Lower lobe of right lung (tissue), 2 donors: ENCODE results near the gene ZNF467. TPM values are rescaled to one million over a fixed set of nuclear protein-coding genes. Genes with fewer than 3 reads are reported as not detected.

Experiments
- ATAC-seq, 2 donors: fragments of 200-7000 bp; cut with Tn5 transposase; one replicate each; pipeline ENCODE4 v1.9.1; 2020 to 2022; ENCODE audit warnings: mild to moderate bottlenecking in 2 of 2, moderate library complexity in 2 of 2
- DNase-seq: peaks from one replicate; pipeline ENCODE4 v3.0.0-alpha.2; 2020
- H3K27ac ChIP-seq: fragments of 200-600 bp; one replicate; pipeline ENCODE4 v1.8.0; 2022
- H3K27me3 ChIP-seq: fragments of 200-600 bp; one replicate; pipeline ENCODE4 v1.8.0; 2022; ENCODE audit warnings: low read depth
- H3K36me3 ChIP-seq: fragments of 200-600 bp; one replicate; pipeline ENCODE4 v1.8.0; 2022; ENCODE audit warnings: mild to moderate bottlenecking
- H3K4me1 ChIP-seq: fragments of 200-600 bp; one replicate; pipeline ENCODE4 v1.8.0; 2022
- H3K4me3 ChIP-seq: fragments of 200-600 bp; one replicate; pipeline ENCODE4 v1.8.0; 2022; ENCODE audit warnings: mild to moderate bottlenecking
- H3K9me3 ChIP-seq: fragments of 200-600 bp; one replicate; pipeline ENCODE4 v1.8.0; 2022
- intact Hi-C: fragments of 100-400 bp; cut with DNase I; formaldehyde crosslinking; loops from one replicate; pipeline ENCODE4 v1.11.0; 2022
- total RNA-seq: library from RNA; stranded (reverse); fragmentation: NEBNext Ultra II Directional; extraction: Animal tissue kit (Norgen Biotek cat#: 25700); gene quantifications from one replicate; pipeline ENCODE4 v1.2.1, GENCODE V29; 2021
- TF ChIP-seq, protein P1 (sequence below): fragments of 200-600 bp; IDR thresholded peaks from one replicate; pipeline ENCODE4 v1.8.0; 2022; ENCODE audit warnings: antibody characterized with exemption, mild to moderate bottlenecking
- donor health status: DM: no; HTN: yes; CAD: no; lungs with severe emphysema.

ZNF467 gene
- total RNA-seq, 1 donor from 2014 or later: 23.0 TPM

DNA sequence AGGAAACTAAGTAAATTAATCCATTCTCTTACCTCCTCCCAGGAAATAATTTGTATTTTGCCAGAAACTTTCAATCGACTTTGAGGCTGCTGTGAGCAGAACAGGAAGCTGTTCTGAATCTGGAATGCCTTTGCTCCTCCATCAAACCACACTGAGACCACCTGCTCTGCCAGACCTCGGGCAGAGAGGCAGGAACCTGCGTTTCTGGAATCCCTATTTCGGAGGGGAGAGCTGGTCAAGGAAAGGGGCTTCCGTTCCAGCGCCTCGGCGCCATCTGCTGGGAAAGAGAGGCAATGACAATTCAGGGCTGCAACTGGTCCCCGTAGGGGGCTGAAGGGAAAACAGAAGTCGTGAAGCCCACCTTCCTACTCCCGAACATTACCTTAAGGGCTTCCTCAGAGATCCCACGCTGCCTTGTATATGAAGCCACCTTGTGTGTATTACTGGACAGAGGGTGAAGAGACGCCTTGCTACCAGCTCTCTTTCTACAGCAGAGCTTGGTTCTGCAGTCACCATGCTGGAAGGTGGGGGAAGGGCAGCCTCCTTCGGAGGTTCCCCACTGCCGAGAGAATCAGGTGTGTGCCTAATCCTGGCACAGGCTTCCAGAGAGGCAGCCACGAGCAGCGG, 31.2 kb downstream of the ZNF467 start:
- DNase-seq (peak; percentile 74), ATAC-seq (peak; percentile 70 to 89)
- Histone ChIP-seq H3K9me3 (no peaks in the 10 kb centered on the region), H3K27ac (no peak overlapping the region), H3K36me3 (no peaks in the 10 kb centered on the region), H3K4me3 (peak overlapping the region; percentile 41), H3K4me1 (peaks cover 12% of the 10 kb centered on the region), H3K27me3 (peaks cover 5% of the 10 kb centered on the region)
- TF ChIP-seq, protein P1, sequence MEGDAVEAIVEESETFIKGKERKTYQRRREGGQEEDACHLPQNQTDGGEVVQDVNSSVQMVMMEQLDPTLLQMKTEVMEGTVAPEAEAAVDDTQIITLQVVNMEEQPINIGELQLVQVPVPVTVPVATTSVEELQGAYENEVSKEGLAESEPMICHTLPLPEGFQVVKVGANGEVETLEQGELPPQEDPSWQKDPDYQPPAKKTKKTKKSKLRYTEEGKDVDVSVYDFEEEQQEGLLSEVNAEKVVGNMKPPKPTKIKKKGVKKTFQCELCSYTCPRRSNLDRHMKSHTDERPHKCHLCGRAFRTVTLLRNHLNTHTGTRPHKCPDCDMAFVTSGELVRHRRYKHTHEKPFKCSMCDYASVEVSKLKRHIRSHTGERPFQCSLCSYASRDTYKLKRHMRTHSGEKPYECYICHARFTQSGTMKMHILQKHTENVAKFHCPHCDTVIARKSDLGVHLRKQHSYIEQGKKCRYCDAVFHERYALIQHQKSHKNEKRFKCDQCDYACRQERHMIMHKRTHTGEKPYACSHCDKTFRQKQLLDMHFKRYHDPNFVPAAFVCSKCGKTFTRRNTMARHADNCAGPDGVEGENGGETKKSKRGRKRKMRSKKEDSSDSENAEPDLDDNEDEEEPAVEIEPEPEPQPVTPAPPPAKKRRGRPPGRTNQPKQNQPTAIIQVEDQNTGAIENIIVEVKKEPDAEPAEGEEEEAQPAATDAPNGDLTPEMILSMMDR: peak; percentile 92
- intact Hi-C loops: no loop called here

DNA sequence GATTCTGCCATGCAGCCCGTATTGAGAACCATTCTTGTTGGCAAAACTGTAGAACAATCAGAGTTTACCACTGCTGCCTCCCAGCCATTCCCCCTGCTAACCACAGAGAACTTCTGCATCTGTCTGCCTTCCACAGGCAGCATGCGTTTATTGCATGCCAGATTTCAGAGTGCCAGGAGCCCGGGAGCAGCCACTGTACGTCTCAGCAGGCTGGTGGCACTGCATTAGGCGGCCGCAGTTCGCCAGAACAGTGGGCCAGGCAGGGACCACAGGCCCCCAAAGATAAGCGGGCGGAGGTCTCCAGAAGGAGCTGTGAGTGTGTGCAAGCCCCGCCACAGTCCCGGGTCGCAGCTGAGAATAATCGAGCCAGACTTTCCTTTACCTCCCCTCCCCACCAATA, 31.8 kb downstream of the ZNF467 start:
- Histone ChIP-seq H3K4me3 (peak overlapping the region; percentile 41), H3K27me3 (peaks cover 10% of the 10 kb centered on the region), H3K36me3 (no peaks in the 10 kb centered on the region), H3K9me3 (no peaks in the 10 kb centered on the region), H3K27ac (no peak overlapping the region), H3K4me1 (peaks cover 12% of the 10 kb centered on the region)
- TF ChIP-seq, protein P1: no peak
- DNase-seq: peak; percentile 39
- intact Hi-C loops: no loop called here
- peak; percentile 28 to 45 for ATAC-seq

DNA sequence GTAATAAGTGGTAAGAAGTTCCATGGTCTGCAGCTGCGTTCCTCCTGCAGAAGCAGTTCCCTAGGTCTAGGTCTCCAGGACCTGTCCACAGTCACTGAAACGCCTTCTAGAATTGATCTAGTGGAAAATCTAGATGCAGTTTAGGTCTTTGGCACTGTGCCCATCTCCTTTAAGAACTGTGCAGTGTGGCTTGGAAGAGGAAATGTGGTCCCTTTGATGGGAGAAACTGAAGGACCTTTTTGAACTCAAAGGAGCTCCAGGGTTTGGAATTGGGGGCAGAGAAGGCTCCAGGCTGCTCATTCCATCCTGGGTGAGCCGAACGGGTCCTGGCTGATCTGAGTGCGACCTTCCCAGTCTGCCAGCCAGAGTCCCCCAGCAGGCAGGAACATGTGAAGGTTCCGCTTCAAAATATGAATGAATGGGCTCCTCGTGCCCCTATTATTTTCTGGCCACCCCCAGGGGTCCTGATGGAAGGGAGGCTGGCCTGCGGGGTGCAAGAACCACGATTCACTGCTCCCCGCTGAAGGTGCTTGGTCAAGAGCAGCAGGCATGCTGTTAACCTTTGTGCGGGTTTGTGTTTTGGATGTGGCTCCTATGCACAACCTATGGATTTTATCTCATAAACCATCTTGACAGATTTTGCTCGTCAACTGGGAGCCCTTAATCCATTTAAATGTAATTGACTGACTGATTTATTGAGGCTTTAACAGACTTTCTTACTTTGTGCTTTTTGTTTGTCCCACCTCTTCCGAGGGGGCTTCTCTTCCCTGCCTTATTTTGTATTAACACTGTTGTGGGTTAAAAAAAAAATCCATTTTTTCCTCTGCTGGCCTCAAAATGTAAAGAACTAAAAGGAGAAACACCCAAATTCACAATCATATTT, 36.7 kb downstream of the ZNF467 start:
- peak; percentile 19 for DNase-seq
- Histone ChIP-seq H3K9me3 (no peaks in the 10 kb centered on the region), H3K27ac (no peak overlapping the region), H3K4me3 (no peak overlapping the region), H3K27me3 (peaks cover 15% of the 10 kb centered on the region), H3K4me1 (peaks cover 3% of the 10 kb centered on the region), H3K36me3 (peaks cover 16% of the 10 kb centered on the region)
- TF ChIP-seq, protein P1: no peak
- intact Hi-C loops: no loop called here
- no peak for ATAC-seq

DNA sequence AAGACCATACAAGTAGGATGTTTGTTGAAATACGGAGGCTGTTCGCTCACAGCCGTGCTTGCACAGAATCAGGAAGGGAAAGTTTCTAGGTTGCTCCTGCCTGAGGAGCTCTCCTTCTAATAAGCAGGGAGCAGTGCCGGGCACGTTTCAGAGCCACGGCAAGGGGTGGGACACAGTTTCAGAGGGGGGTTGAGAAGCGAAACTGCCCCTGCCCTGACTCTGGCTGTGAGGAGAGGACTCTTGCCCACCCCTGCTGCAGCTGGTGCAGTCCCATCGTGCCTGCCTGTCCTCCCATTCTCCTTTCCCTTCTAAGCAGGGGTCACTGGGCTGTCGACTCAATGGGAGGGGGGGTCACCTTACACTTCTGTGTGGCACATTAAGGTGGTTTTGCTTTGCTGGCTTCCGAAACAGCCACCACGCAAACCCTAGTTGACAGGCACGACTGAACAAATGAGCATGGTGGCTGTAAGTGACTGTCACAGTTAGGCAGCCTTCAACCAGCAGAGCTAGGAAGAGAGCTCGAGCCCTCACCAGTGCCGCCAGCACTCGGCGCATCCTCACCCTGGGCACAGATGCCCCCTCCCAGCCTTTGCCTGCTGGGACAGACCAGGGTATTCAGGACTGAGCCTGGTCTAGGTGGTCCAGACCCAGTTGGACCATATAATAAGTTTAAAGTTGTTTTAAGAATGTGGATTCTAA, 37.5 kb downstream of the ZNF467 start:
- Histone ChIP-seq H3K9me3 (no peaks in the 10 kb centered on the region), H3K27me3 (peaks cover 15% of the 10 kb centered on the region), H3K36me3 (peaks cover 24% of the 10 kb centered on the region), H3K4me3 (no peak overlapping the region), H3K4me1 (no peaks in the 10 kb centered on the region), H3K27ac (no peak overlapping the region)
- intact Hi-C loops: no loop called here
- TF ChIP-seq, protein P1: no peak
- DNase-seq (peak; percentile 13), ATAC-seq (no peak)

DNA sequence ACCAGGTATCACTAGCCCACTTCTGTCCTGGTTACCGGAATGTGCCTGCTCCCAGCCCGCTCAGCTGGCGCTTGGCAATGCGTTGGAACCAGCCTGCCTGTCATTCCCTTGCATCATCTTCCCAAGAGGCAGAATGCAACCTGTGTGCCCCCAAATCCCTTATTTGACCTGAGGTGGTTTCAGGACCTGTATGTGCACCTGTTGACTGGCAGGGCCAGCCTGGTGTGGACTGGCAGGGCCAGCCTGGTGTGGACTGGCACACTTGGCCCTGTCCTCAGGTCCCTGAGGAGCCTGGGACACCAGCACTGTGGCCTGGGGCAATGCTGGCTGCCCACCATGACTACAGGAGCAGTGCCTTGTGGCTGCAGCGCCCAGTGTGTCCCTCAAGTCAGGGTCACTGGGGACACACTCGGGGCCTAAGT, 38.2 kb downstream of the ZNF467 start:
- H3K27ac ChIP-seq: no peak overlapping the region
- TF ChIP-seq, protein P1: no peak
- peaks cover 32% of the 10 kb centered on the region for H3K36me3 ChIP-seq
- no peaks in the 10 kb centered on the region for H3K9me3 ChIP-seq
- intact Hi-C loops: no loop called here
- ATAC-seq (no peak), DNase-seq (peak; percentile 33)
- no peaks in the 10 kb centered on the region for H3K4me1 ChIP-seq
- H3K4me3 ChIP-seq: no peak overlapping the region
- peaks cover 15% of the 10 kb centered on the region for H3K27me3 ChIP-seq
